Right lobe of liver (tissue), 4 donors: Measurements from ENCODE around the gene TMED6.

Experiments used
- CTCF ChIP-seq, 4 donors: fragments of 200-600 bp in 3 of 4; fragments of 450-650 bp in 1 of 4; IDR thresholded peaks; one replicate each; pipeline versions ENCODE4 v1.5.1 to v1.8.0; 2016 to 2022; ENCODE audit warnings: antibody characterized with exemption in 4 of 4, mild to moderate bottlenecking in 2 of 4
- POLR2A ChIP-seq: fragments of 450-650 bp; IDR thresholded peaks from one replicate; pipeline ENCODE4 v1.6.1; 2017; ENCODE audit warnings: antibody characterized with exemption, mild to moderate bottlenecking
- donor health status: DM: no; HTN: no; CAD: no.
- donor health status: DM: no; HTN: no; CAD: no.
- donor health status: DM: no; HTN: yes; CAD: no.

DNA sequence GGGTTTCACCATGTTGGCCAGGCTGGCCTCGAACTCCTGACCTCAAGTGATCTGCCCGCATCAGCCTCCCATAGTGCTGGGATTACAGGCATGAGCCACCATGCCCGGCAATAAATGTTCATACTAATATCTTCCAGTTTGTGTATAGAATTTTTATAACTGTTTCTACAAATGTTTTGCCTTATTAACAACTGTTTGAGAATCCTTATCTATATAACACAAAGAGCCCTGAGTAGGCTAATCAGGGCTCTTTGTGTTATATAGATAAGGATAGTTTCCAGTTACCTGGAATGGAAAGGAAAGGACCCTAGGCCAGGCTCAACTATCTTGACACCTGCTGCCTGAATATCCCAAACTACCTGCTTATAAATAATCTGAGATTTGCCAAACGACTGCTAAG is 17.3 kb upstream of the TMED6 start:
- no peak for TF ChIP-seq CTCF (IDR thresholded peaks at IDR 0.05)
- no peak for TF ChIP-seq POLR2A
